Spinal cord (tissue), 10 donors: ENCODE data around the gene NUDT14. TPM values are rescaled to one million over a fixed set of nuclear protein-coding genes. Genes with fewer than 3 reads are reported as not detected.

ENCODE experiments used
- DNase-seq, 6 donors: peaks; one replicate each; pipeline versions ENCODE4 v3.0.0 to v3.0.0-alpha.2; 2013 to 2015; ENCODE audit warnings: low spot score in 6 of 6, low read depth in 4 of 6
- H3K27ac ChIP-seq: one replicate; pipeline ENCODE4 v1.5.1; 2013; ENCODE audit warnings: low read depth, low read length, control low read depth
- H3K27me3 ChIP-seq: one replicate; pipeline ENCODE4 v1.6.1; 2013; ENCODE audit warnings: low read length; ENCODE audit not compliant: control insufficient read depth, insufficient read depth
- H3K36me3 ChIP-seq: one replicate; pipeline ENCODE4 v1.6.1; 2013; ENCODE audit warnings: low read length; ENCODE audit not compliant: control insufficient read depth, insufficient read depth
- H3K4me1 ChIP-seq: one replicate; pipeline ENCODE4 v1.6.1; 2013; ENCODE audit warnings: low read length; ENCODE audit not compliant: control insufficient read depth, insufficient read depth
- H3K4me3 ChIP-seq: one replicate; pipeline ENCODE4 v1.5.1; 2013; ENCODE audit warnings: low read depth, low read length, control low read depth
- H3K9me3 ChIP-seq: one replicate; pipeline ENCODE4 v1.6.1; 2013; ENCODE audit warnings: low read length; ENCODE audit not compliant: control insufficient read depth, insufficient read depth
- WGBS: methylation state at CpG from one replicate; pipeline ENCODE4 v1.1.5; 2013; ENCODE audit warnings: missing lambda C conversion rate; ENCODE audit not compliant: insufficient coverage; 5-methylcytosine and 5-hydroxymethylcytosine counted together
- polyA plus RNA-seq, 2 donors: library from polyadenylated mRNA; unstranded; fragments of 120-200 nt; gene quantifications; one replicate each; pipeline ENCODE4 v1.2.1, GENCODE V29; 2013; ENCODE audit not compliant: insufficient read length in 2 of 2
- total RNA-seq, 2 donors: library from RNA; depleted of rRNA in 1 of 2; stranded (reverse); fragments of 120-200 nt in 1 of 2; fragments of >200 nt in 1 of 2; gene quantifications; one replicate each; pipeline versions ENCODE4 v1.2.3 to v1.2.4, GENCODE V29; 2013 to 2014
- donor health status: healthy.

Gene NUDT14
- total and polyA plus RNA-seq, 4 donors, result 10.3 to 55.0 (median 36.0) TPM

DNA sequence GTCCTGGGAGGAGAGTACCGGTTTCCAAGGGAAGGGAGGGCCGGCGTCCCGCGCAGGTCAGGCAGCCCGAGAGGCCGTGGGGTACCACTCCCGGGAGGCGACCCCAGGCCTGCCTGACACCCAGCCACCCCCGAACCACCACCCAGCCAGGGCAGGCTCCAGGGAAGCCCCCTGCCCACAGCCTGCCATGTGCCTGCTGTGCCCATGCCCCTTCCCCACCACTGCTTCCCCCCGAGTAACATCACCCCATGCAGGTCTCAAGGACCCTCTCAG lies 2.3 kb downstream of the NUDT14 start:
- Histone ChIP-seq H3K36me3 (peaks cover 42% of the 10 kb centered on the region), H3K4me1 (peaks cover 36% of the 10 kb centered on the region), H3K9me3 (no peaks in the 10 kb centered on the region), H3K27ac (no peak overlapping the region), H3K27me3 (no peaks in the 10 kb centered on the region), H3K4me3 (no peak overlapping the region)
- WGBS, result 91% methylated on average over 11 of the region's 11 CpGs
- no peak for DNase-seq

DNA sequence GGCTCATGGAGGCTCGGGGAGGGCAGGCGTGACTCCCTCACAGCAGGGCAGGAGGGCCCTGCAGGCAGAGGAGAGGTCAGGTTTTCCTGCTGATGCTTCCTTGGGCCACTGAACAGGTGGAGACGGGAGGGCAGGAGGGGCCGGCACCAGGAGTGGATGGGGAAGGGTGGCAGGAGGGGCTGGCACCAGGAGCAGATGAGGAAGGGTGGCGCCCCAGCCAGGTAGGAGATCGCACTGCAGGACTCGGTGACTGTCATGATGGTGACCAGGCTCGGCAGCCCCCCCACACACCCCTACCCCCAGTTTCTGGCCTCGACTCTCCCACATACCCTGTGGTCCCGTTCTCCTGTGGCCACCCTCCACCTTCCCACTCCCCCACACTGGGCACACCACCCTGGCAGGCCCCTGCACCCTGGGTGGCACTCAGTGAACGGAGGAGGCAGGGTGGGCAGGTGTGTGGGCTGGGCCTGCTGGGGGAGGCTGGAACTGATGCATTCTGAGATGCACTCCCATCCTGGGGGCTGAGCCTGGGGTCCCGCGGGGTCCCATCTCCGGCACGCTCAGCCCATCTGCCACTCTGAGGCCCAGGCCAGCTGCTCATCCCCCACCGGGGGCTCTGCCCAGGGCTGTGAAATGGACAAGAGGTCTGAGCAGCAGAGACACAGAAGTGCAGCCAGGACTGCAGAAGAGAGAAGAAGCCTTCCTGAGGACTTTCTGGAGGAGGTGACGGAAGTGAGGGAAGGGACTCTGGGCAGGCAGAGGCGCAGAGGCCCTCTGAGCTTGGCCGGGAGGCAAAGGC lies 2.8 kb downstream of the NUDT14 start:
- no peak for DNase-seq

GRCh38 chr14:105177082-105177481 lies 4.0 kb downstream of the NUDT14 start:
- Histone ChIP-seq H3K27ac (no peak overlapping the region), H3K4me1 (peaks cover 32% of the 10 kb centered on the region)
- WGBS, result 71% methylated on average over 11 of the region's 11 CpGs

More for the DNA sequence above, 2.8 kb downstream of the NUDT14 start:
- 81% methylated on average over 18 of the region's 19 CpGs for WGBS
- Histone ChIP-seq H3K27ac (no peak overlapping the region), H3K9me3 (no peaks in the 10 kb centered on the region), H3K4me3 (no peak overlapping the region), H3K27me3 (no peaks in the 10 kb centered on the region), H3K36me3 (peaks cover 44% of the 10 kb centered on the region), H3K4me1 (peaks cover 36% of the 10 kb centered on the region)

GRCh38 chr14:105176513-105176912 lies 4.6 kb downstream of the NUDT14 start:
- WGBS, result 67% methylated on average over 15 of the region's 15 CpGs
- Histone ChIP-seq H3K36me3 (peaks cover 51% of the 10 kb centered on the region), H3K27me3 (no peaks in the 10 kb centered on the region), H3K4me1 (peaks cover 30% of the 10 kb centered on the region), H3K4me3 (no peak overlapping the region), H3K9me3 (no peaks in the 10 kb centered on the region), H3K27ac (no peak overlapping the region)
- no peak for DNase-seq

More at GRCh38 chr14:105177082-105177481, 4.0 kb downstream of the NUDT14 start:
- Histone ChIP-seq H3K36me3 (peaks cover 51% of the 10 kb centered on the region), H3K27me3 (no peaks in the 10 kb centered on the region), H3K4me3 (no peak overlapping the region), H3K9me3 (no peaks in the 10 kb centered on the region)
- DNase-seq, result no peak

- H3K27ac ChIP-seq, result no peak overlapping the region
- H3K9me3 ChIP-seq, result no peaks in the 10 kb centered on the region
- H3K36me3 ChIP-seq, result peaks cover 47% of the 10 kb centered on the region
- no peak overlapping the region for H3K4me3 ChIP-seq
- 77% methylated on average over 29 of the region's 32 CpGs for WGBS
- peaks cover 34% of the 10 kb centered on the region for H3K4me1 ChIP-seq
- DNase-seq, result no peak
- H3K27me3 ChIP-seq, result peaks cover 5% of the 10 kb centered on the region
Observed at GRCh38 chr14:105173901-105174894, 6.9 kb downstream of the NUDT14 start.

- Histone ChIP-seq H3K9me3 (no peaks in the 10 kb centered on the region), H3K4me3 (no peak overlapping the region), H3K36me3 (peaks cover 39% of the 10 kb centered on the region), H3K4me1 (peaks cover 34% of the 10 kb centered on the region), H3K27me3 (peaks cover 8% of the 10 kb centered on the region), H3K27ac (no peak overlapping the region)
- 96% methylated on average over 12 of the region's 13 CpGs for WGBS
- no peak for DNase-seq
Observed at GRCh38 chr14:105173145-105173544, 8.0 kb downstream of the NUDT14 start.

- H3K27me3 ChIP-seq, result peaks cover 8% of the 10 kb centered on the region
- H3K4me1 ChIP-seq, result peaks cover 34% of the 10 kb centered on the region
- 76% methylated on average over 6 of the region's 7 CpGs for WGBS
- DNase-seq, result no peak
- H3K9me3 ChIP-seq, result no peaks in the 10 kb centered on the region
- H3K36me3 ChIP-seq, result peaks cover 38% of the 10 kb centered on the region
- no peak overlapping the region for H3K27ac ChIP-seq
- no peak overlapping the region for H3K4me3 ChIP-seq
Observed at GRCh38 chr14:105172476-105172875, 8.6 kb downstream of the NUDT14 start.

GRCh38 chr14:105171004-105171673 lies 10.0 kb downstream of the NUDT14 start:
- Histone ChIP-seq H3K27me3 (peaks cover 12% of the 10 kb centered on the region), H3K27ac (no peak overlapping the region), H3K9me3 (no peaks in the 10 kb centered on the region), H3K4me3 (no peak overlapping the region), H3K4me1 (peaks cover 37% of the 10 kb centered on the region), H3K36me3 (peaks cover 34% of the 10 kb centered on the region)
- no peak for DNase-seq
- WGBS, result 53% methylated on average over 19 of the region's 19 CpGs
